ENCODE data around the gene TLK2.

Gene TLK2

GRCh38 chr17:62658136-62658920 is 179.7 kb downstream of the TLK2 start:
- no peak for DNase-seq

DNA sequence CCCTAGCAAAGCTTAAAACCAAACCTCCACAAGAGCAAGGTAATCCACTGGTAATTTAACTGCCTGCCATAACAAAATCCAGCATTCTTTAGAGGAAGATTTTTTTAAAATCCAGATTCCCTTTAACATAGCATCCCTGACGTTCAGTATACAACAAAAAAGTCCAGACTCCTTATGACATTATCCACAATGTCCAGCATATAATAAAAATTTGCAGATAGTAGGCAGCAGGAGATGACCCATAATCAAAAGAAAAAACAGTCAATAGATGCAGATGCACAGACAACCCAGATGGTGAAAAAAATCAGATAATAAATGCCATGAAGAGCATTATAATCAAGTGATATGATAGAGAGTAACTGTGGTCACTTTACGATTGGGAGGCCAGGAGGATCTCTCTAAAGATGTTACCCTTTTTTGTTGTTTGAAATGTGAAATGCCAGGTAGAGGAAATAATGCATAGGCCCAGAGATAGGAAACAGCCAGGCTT is 182.0 kb downstream of the TLK2 start:
- DNase-seq: no peak

- no peak for DNase-seq
These were observed 182.7 kb downstream of the TLK2 start for GRCh38 chr17:62661337-62661736.

DNA sequence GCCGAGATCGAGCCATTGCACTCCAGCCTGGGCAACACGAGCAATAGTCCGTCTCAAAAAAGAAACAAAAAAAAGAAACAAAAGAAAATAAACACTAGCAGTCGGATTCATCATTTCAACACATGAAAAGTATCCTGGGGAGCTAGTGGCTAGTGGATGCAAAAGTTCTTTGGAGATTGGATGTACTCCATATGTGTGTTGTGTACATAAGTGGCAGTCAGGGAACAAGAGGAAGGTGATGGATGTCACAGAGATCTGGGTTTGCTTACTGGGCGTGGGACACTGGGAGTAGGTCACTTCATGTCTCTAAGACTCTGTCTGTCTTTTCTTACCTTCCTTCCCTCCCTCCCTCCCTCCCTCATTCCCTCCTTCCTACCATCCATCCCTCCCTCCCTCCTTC is 184.2 kb downstream of the TLK2 start:
- no peak for DNase-seq
